Upper lobe of right lung (tissue), 1 donor: ENCODE data around the gene CCDC47. TPM values are rescaled to one million over a fixed set of nuclear protein-coding genes. Genes with fewer than 3 reads are reported as not detected.

ENCODE experiments used
- ATAC-seq: fragments of 200-7000 bp; cut with Tn5 transposase; one replicate; pipeline ENCODE4 v1.9.1; 2020; ENCODE audit warnings: mild to moderate bottlenecking, moderate library complexity
- DNase-seq: peaks from one replicate; pipeline ENCODE4 v3.0.0-alpha.2; 2020
- H3K27ac ChIP-seq: fragments of 200-600 bp; one replicate; pipeline ENCODE4 v1.8.0; 2022
- H3K27me3 ChIP-seq: fragments of 200-600 bp; one replicate; pipeline ENCODE4 v1.8.0; 2022; ENCODE audit warnings: mild to moderate bottlenecking
- H3K36me3 ChIP-seq: fragments of 200-600 bp; one replicate; pipeline ENCODE4 v1.8.0; 2022
- H3K4me1 ChIP-seq: fragments of 200-600 bp; one replicate; pipeline ENCODE4 v1.8.0; 2022
- H3K4me3 ChIP-seq: fragments of 200-600 bp; one replicate; pipeline ENCODE4 v1.8.0; 2022; ENCODE audit warnings: mild to moderate bottlenecking
- H3K9me3 ChIP-seq: fragments of 200-600 bp; one replicate; pipeline ENCODE4 v1.8.0; 2022
- CTCF ChIP-seq: fragments of 200-600 bp; IDR thresholded peaks from one replicate; pipeline ENCODE4 v1.8.0; 2022; ENCODE audit warnings: antibody characterized with exemption
- intact Hi-C: fragments of 100-400 bp; cut with DNase I; formaldehyde crosslinking; loops from one replicate; pipeline ENCODE4 v1.11.0; 2022
- total RNA-seq: library from RNA; stranded (reverse); fragmentation: NEBNext Ultra II Directional; extraction: Animal tissue kit (Norgen Biotek cat#: 25700); gene quantifications from one replicate; pipeline ENCODE4 v1.2.1, GENCODE V29; 2021
- donor health status: DM: no; HTN: yes; CAD: no; lungs with severe emphysema.

The CCDC47 gene
- total RNA-seq, 1 donor from 2014 or later: 91.4 TPM

GRCh38 chr17:63783522-63783921 is 10.1 kb upstream of the CCDC47 start:
- peaks cover 54% of the 10 kb centered on the region for H3K36me3 ChIP-seq
- no peak for DNase-seq
- H3K27ac ChIP-seq: no peak overlapping the region
- no peaks in the 10 kb centered on the region for H3K9me3 ChIP-seq
- H3K4me3 ChIP-seq: no peak overlapping the region
- no peak for ATAC-seq
- intact Hi-C loops: no loop called here
- no peaks in the 10 kb centered on the region for H3K4me1 ChIP-seq
- no peak for TF ChIP-seq CTCF
- H3K27me3 ChIP-seq: no peaks in the 10 kb centered on the region

GRCh38 chr17:63780928-63781327 is 7.5 kb upstream of the CCDC47 start:
- intact Hi-C loops: no loop called here
- H3K4me3 ChIP-seq: no peak overlapping the region

GRCh38 chr17:63780507-63780906 is 7.1 kb upstream of the CCDC47 start:
- H3K27ac ChIP-seq: no peak overlapping the region
- no peak for TF ChIP-seq CTCF

More at GRCh38 chr17:63780928-63781327, 7.5 kb upstream of the CCDC47 start:
- peaks cover 51% of the 10 kb centered on the region for H3K36me3 ChIP-seq
- no peaks in the 10 kb centered on the region for H3K9me3 ChIP-seq
- peaks cover 3% of the 10 kb centered on the region for H3K4me1 ChIP-seq
- DNase-seq: no peak
- no peak overlapping the region for H3K27ac ChIP-seq
- no peak for TF ChIP-seq CTCF
- ATAC-seq: no peak
- no peaks in the 10 kb centered on the region for H3K27me3 ChIP-seq

GRCh38 chr17:63775420-63775819 is 2.0 kb upstream of the CCDC47 start:
- no peak for TF ChIP-seq CTCF
- ATAC-seq: no peak
- Histone ChIP-seq H3K36me3 (peaks cover 30% of the 10 kb centered on the region), H3K27me3 (no peaks in the 10 kb centered on the region), H3K9me3 (no peaks in the 10 kb centered on the region), H3K4me1 (peaks cover 35% of the 10 kb centered on the region), H3K4me3 (peak overlapping the region; percentile 87), H3K27ac (peak overlapping the region; percentile 98)
- no peak for DNase-seq
- intact Hi-C loops: no loop called here

More at GRCh38 chr17:63780507-63780906, 7.1 kb upstream of the CCDC47 start:
- no peak for DNase-seq
- intact Hi-C loops: no loop called here
- H3K9me3 ChIP-seq: no peaks in the 10 kb centered on the region
- peaks cover 7% of the 10 kb centered on the region for H3K4me1 ChIP-seq
- H3K4me3 ChIP-seq: no peak overlapping the region
- peaks cover 47% of the 10 kb centered on the region for H3K36me3 ChIP-seq
- no peaks in the 10 kb centered on the region for H3K27me3 ChIP-seq
- peak; percentile 17 for ATAC-seq

- Histone ChIP-seq H3K4me3 (peak overlapping the region; percentile 87), H3K9me3 (no peaks in the 10 kb centered on the region), H3K27ac (peak overlapping the region; percentile 98), H3K4me1 (peaks cover 35% of the 10 kb centered on the region), H3K27me3 (no peaks in the 10 kb centered on the region), H3K36me3 (peaks cover 30% of the 10 kb centered on the region)
- intact Hi-C loops: no loop called here
- DNase-seq (no peak), ATAC-seq (no peak)
- no peak for TF ChIP-seq CTCF
Observed at GRCh38 chr17:63774969-63775265, 1.5 kb upstream of the CCDC47 start.
